Stimulated activated CD4-positive, alpha-beta T cell treated with anti-CD3 and anti-CD28 coated beads, Interleukin-15, amount 100 ng/mL, for 48 hours (primary cell): ENCODE data around the gene RDH13.
"Not testable (repeated sequence)": the region's sequence is repeated elsewhere in the genome, so short reads cannot be mapped to it uniquely, and the experiment has no call there.

Experiments
- DNase-seq, 2 donors: peaks; one replicate each; pipeline ENCODE4 v3.0.0-alpha.2; 2020; ENCODE audit warnings: low read depth in 2 of 2

RDH13 gene

GRCh38 chr19:55062735-55063491 lies at the start of gene RDH13:
Gene RDH13, minus strand, starts transcription at chr19:55063148. Its CDS starts 116 bp downstream, at chr19:55063032.
- DNase-seq, result peak; percentile 99

- DNase-seq, result no peak
Measured at GRCh38 chr19:55112246-55112776, 49.4 kb upstream of the RDH13 start.

GRCh38 chr19:55111238-55111831 lies 48.4 kb upstream of the RDH13 start:
- DNase-seq, result no peak

- DNase-seq, result no peak
Measured at GRCh38 chr19:55109527-55110291, 46.8 kb upstream of the RDH13 start.

GRCh38 chr19:55107252-55107651 lies 44.3 kb upstream of the RDH13 start:
- not testable (repeated sequence) for DNase-seq

GRCh38 chr19:55106591-55106990 lies 43.6 kb upstream of the RDH13 start:
- no peak for DNase-seq

- DNase-seq, result no peak
Measured at GRCh38 chr19:55105237-55105636, 42.3 kb upstream of the RDH13 start.

- no peak for DNase-seq
Measured at GRCh38 chr19:55103190-55103589, 40.2 kb upstream of the RDH13 start.

GRCh38 chr19:55101261-55101660 lies 38.3 kb upstream of the RDH13 start:
- DNase-seq, result no peak

GRCh38 chr19:55099557-55100506 lies 36.9 kb upstream of the RDH13 start:
- no peak for DNase-seq

GRCh38 chr19:55098716-55099556 lies 36.0 kb upstream of the RDH13 start:
- no peak for DNase-seq

GRCh38 chr19:55097864-55098715 lies 35.1 kb upstream of the RDH13 start:
- no peak for DNase-seq

GRCh38 chr19:55096061-55096701 lies 33.2 kb upstream of the RDH13 start:
- no peak for DNase-seq

- DNase-seq, result no peak
Measured at GRCh38 chr19:55095260-55096060, 32.5 kb upstream of the RDH13 start.

GRCh38 chr19:55094456-55095259 lies 31.7 kb upstream of the RDH13 start:
- DNase-seq, result no peak

GRCh38 chr19:55092423-55093318 lies 29.7 kb upstream of the RDH13 start:
- no peak for DNase-seq
